Measurements from ENCODE around the gene UBASH3B.

The UBASH3B gene

DNA sequence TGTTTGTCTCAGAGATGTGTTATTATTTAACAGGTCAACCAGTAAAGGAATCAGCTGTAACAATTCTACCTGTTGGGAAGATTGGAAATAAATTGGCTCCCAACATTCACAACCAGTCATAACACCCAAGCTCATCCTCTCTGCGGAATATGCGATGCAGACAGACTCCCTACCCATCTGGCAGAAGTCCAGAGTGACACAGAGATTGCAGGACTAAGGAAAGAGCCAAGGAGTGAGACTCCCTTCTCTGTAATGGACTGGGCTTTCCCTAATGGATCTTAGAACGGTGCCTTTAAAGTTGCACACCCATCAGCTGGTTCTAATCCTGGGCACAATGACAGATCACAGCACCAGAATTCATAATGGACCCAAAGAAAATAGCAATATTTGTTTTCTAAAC is 27.8 kb upstream of the UBASH3B start:
- Histone ChIP-seq H3K4me3 (ENCODE audit: low read depth, low read length) (no peak overlapping the region), H3K27ac (no peak overlapping the region), H3K4me2 (ENCODE audit: low read length) (no peak overlapping the region), H3K9me3 (ENCODE audit: control insufficient read depth, low read length) (no peaks in the 10 kb centered on the region), H3K4me1 (no peaks in the 10 kb centered on the region), H2AFZ (no peak overlapping the region), H3K79me2 (no peaks in the 10 kb centered on the region), H3K27me3 (ENCODE audit: control insufficient read depth, insufficient read depth, low read length) (no peaks in the 10 kb centered on the region), H3K36me3 (ENCODE audit: control insufficient read depth, insufficient read depth, low read length) (no peaks in the 10 kb centered on the region), H3K9ac (no peak overlapping the region)
- TF ChIP-seq, protein P1, sequence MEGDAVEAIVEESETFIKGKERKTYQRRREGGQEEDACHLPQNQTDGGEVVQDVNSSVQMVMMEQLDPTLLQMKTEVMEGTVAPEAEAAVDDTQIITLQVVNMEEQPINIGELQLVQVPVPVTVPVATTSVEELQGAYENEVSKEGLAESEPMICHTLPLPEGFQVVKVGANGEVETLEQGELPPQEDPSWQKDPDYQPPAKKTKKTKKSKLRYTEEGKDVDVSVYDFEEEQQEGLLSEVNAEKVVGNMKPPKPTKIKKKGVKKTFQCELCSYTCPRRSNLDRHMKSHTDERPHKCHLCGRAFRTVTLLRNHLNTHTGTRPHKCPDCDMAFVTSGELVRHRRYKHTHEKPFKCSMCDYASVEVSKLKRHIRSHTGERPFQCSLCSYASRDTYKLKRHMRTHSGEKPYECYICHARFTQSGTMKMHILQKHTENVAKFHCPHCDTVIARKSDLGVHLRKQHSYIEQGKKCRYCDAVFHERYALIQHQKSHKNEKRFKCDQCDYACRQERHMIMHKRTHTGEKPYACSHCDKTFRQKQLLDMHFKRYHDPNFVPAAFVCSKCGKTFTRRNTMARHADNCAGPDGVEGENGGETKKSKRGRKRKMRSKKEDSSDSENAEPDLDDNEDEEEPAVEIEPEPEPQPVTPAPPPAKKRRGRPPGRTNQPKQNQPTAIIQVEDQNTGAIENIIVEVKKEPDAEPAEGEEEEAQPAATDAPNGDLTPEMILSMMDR (IDR thresholded peaks at IDR 0.05) = no peak

DNA sequence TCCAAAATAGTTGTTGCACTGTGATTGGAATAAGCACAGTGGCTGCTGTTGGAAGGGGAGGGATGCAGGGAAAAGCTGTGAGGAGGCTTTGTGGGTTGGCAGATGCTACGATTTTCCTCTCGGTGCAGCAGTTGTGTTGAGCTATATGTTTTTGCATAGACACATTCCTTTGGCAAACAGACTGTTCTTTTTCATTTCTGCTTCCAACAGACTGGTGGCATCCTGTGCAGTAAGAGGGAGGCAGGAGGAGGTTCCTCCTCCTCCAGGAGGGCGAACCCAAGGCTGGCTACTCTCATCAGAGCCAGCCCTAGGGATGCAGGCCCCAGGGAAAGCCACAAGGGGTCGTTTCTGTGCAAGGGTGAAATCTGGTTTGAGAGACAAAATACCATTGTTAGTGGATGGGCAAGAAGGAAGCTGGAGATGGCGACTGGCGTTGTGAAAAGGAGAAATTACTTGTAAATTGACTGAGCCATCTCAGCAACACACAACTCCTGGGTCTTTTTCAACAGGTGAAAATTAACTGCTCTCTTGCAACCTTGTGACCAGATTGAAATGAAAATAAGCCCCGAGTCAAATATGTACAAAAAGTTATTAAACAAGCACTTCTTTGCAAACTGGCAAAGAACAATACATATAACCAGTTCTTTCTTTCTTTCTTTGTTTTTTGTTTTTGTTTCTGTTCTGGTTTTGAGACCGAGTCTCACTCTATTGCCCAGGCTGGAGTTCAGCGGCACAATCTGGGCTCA is 26.5 kb upstream of the UBASH3B start:
- Histone ChIP-seq H3K9ac (no peak overlapping the region), H3K79me2 (no peaks in the 10 kb centered on the region), H3K27ac (no peak overlapping the region), H3K4me1 (no peaks in the 10 kb centered on the region), H3K36me3 (ENCODE audit: control insufficient read depth, insufficient read depth, low read length) (no peaks in the 10 kb centered on the region), H3K9me3 (ENCODE audit: control insufficient read depth, low read length) (no peaks in the 10 kb centered on the region), H3K4me2 (ENCODE audit: low read length) (no peak overlapping the region), H3K27me3 (ENCODE audit: control insufficient read depth, insufficient read depth, low read length) (no peaks in the 10 kb centered on the region), H3K4me3 (ENCODE audit: low read depth, low read length) (no peak overlapping the region), H2AFZ (no peak overlapping the region)
- TF ChIP-seq, protein P1 (IDR thresholded peaks at IDR 0.05) = peak; percentile 55

DNA sequence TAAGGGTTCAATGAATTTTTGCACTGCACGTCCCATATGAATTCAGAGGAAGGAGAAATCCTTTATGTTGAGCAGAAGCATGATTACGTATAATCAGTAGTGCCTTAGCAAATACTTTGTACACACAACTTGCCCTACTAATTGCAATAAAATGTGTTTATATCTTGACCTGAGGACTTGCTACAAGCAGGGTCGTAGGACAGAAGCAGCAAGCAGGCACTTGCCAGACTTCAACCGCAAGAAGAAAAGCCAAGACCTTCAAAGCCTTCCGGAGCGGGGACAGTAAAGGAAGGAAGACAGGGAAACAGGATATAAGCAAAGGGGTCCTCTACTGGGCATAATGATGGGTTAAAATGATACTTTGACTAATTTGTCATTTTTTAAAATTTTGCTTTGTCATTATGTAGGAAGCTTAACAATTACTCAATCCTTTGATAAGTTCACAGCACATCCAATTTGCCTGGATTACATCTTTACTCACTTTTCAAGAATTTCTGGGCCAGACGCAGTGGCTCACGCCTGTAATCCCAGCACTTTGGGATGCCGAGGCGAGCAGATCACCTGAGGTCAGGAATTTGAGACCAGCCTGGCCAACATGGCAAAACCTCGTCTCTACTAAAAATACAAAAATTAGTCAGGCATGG is 23.2 kb upstream of the UBASH3B start:
- H3K4me1 ChIP-seq = no peaks in the 10 kb centered on the region
- no peak overlapping the region for H3K4me3 ChIP-seq (ENCODE audit: low read depth, low read length)
- H3K27me3 ChIP-seq (ENCODE audit: control insufficient read depth, insufficient read depth, low read length) = no peaks in the 10 kb centered on the region
- no peak overlapping the region for H3K4me2 ChIP-seq (ENCODE audit: low read length)
- no peak overlapping the region for H3K27ac ChIP-seq
- no peaks in the 10 kb centered on the region for H3K36me3 ChIP-seq (ENCODE audit: control insufficient read depth, insufficient read depth, low read length)
- TF ChIP-seq, protein P1 (IDR thresholded peaks at IDR 0.05) = no peak
- no peaks in the 10 kb centered on the region for H3K79me2 ChIP-seq
- no peak overlapping the region for H2AFZ ChIP-seq
- no peaks in the 10 kb centered on the region for H3K9me3 ChIP-seq (ENCODE audit: control insufficient read depth, low read length)
- H3K9ac ChIP-seq = no peak overlapping the region

DNA sequence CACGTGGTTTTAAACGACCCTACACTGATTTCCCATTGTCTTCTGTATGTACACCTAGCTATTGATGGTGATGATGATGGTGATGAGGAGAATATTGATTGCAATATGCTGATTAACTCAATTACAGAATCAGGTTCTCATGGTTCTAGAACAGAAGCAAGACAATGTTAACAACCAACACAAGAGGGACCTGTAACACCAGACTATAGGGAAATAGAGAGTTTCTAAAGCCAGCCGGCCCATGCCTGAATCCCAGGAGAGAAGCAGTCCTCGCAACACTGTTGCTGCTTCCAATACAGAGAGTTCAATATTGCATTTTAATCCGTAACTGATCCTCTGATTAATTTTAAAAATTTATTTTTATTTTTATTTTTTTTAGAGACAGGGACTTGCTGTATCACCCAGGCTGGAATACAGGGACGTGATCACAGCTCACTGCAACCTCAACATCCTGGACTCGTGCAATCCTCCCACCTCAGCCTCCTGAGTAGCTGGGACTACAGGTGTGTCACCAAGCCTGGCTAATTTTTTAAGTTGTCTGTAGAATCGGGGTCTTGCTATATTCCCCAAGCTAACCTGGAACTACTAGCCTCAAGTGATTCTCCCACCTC is 22.2 kb upstream of the UBASH3B start:
- Histone ChIP-seq H3K27me3 (ENCODE audit: control insufficient read depth, insufficient read depth, low read length) (no peaks in the 10 kb centered on the region), H3K4me3 (ENCODE audit: low read depth, low read length) (no peak overlapping the region), H3K27ac (no peak overlapping the region), H3K4me2 (ENCODE audit: low read length) (no peak overlapping the region), H3K4me1 (no peaks in the 10 kb centered on the region), H3K79me2 (no peaks in the 10 kb centered on the region), H3K9me3 (ENCODE audit: control insufficient read depth, low read length) (no peaks in the 10 kb centered on the region), H3K36me3 (ENCODE audit: control insufficient read depth, insufficient read depth, low read length) (no peaks in the 10 kb centered on the region), H3K9ac (no peak overlapping the region), H2AFZ (no peak overlapping the region)
- TF ChIP-seq, protein P1 (IDR thresholded peaks at IDR 0.05) = no peak

Data from parathyroid adenoma (tissue), 2 donors.